ENCODE measurements around the gene NFIL3.

The NFIL3 gene

GRCh38 chr9:91421971-91422757 lies 1.5 kb downstream of the NFIL3 start:
- peak in 1 of 2 experiments; percentile 3 for DNase-seq

- no peak for DNase-seq
Measured at GRCh38 chr9:91421128-91421765, 2.4 kb downstream of the NFIL3 start.

- DNase-seq: no peak
Measured at GRCh38 chr9:91420501-91421127, 3.0 kb downstream of the NFIL3 start.

GRCh38 chr9:91419222-91420191 lies 4.1 kb downstream of the NFIL3 start:
- no peak for DNase-seq

GRCh38 chr9:91418215-91418610 lies 5.4 kb downstream of the NFIL3 start:
- DNase-seq: no peak

- DNase-seq: no peak
Measured at GRCh38 chr9:91417602-91418214, 5.9 kb downstream of the NFIL3 start.

GRCh38 chr9:91416096-91416712 lies 7.4 kb downstream of the NFIL3 start:
- DNase-seq: no peak

GRCh38 chr9:91415290-91415689 lies 8.3 kb downstream of the NFIL3 start:
- DNase-seq: no peak

GRCh38 chr9:91412941-91413340 lies 10.7 kb downstream of the NFIL3 start:
- no peak for DNase-seq

GRCh38 chr9:91411096-91411771 lies 12.4 kb downstream of the NFIL3 start:
- DNase-seq: no peak

- DNase-seq: no peak
Measured at GRCh38 chr9:91410161-91410560, 13.5 kb downstream of the NFIL3 start.

GRCh38 chr9:91408475-91408874 lies 15.2 kb downstream of the NFIL3 start:
- no peak for DNase-seq

- DNase-seq: no peak
Measured at GRCh38 chr9:91407580-91408318, 15.9 kb downstream of the NFIL3 start.

GRCh38 chr9:91405343-91406077 lies 18.1 kb downstream of the NFIL3 start:
- no peak for DNase-seq

GRCh38 chr9:91403665-91404543 lies 19.7 kb downstream of the NFIL3 start:
- no peak for DNase-seq

GRCh38 chr9:91398926-91399325 lies 24.7 kb downstream of the NFIL3 start:
- no peak for DNase-seq

- no peak for DNase-seq
Measured at GRCh38 chr9:91395553-91396471, 27.8 kb downstream of the NFIL3 start.

- no peak for DNase-seq
Measured at GRCh38 chr9:91395106-91395552, 28.5 kb downstream of the NFIL3 start.

All from NCI-H2081 (cell line).